K562 (cell line): ENCODE data around the gene GAL.

ENCODE experiments used
- BACH1 ChIP-seq: fragments of 200-800 bp; sonication (Bioruptor generic); IDR thresholded peaks from 2 replicates; pipeline ENCODE4 v1.6.1; 2016; ENCODE audit warnings: missing genetic modification characterization, missing compliant biosample characterization
- CTCF ChIP-seq, 3 experiments: IDR thresholded peaks in 2 of 3; conservative IDR thresholded peaks in 1 of 3; 2 replicates each; pipeline ENCODE4 v1.5.1; 2011 to 2012; ENCODE audit warnings: low read length in 3 of 3, mild to moderate bottlenecking in 3 of 3, control low read depth in 2 of 3, improper control_type of control experiment in 1 of 3, inconsistent platforms in 1 of 3, low read depth in 1 of 3, mixed read lengths in 1 of 3, moderate library complexity in 1 of 3; ENCODE audit not compliant: insufficient read depth in 2 of 3
- E2F4 ChIP-seq: sonication (generic); formaldehyde crosslinking; IDR thresholded peaks from 2 replicates; pipeline ENCODE4 v1.8.0; 2022; ENCODE audit warnings: mild to moderate bottlenecking, low read depth, missing genetic modification reagents
- PHF8 ChIP-seq: fragments of 200-600 bp; sonication (generic); IDR thresholded peaks from 2 replicates; pipeline ENCODE4 v1.6.1; 2012; ENCODE audit warnings: mixed run types, mild to moderate bottlenecking, inconsistent platforms, low read length, moderate library complexity, borderline replicate concordance
- TBL1XR1 ChIP-seq, 2 experiments: IDR thresholded peaks; 2 replicates each; pipeline ENCODE4 v1.6.1; 2012; ENCODE audit warnings: improper control_type of control experiment in 2 of 2, low read length in 2 of 2, mild to moderate bottlenecking in 1 of 2
- YY1 ChIP-seq, 3 experiments: IDR thresholded peaks; 2 replicates each; pipeline ENCODE4 v1.6.1; 2011; ENCODE audit warnings: low read length in 2 of 3, mild to moderate bottlenecking in 2 of 3, moderate library complexity in 2 of 3, borderline replicate concordance in 1 of 3, control low read depth in 1 of 3, low read depth in 1 of 3; ENCODE audit not compliant: insufficient read depth in 3 of 3, insufficient replicate concordance in 2 of 3, control insufficient read depth in 1 of 3, insufficient read length in 1 of 3; ENCODE audit errors: extremely low read depth in 1 of 3
- ZNF282 ChIP-seq: sonication (generic); formaldehyde crosslinking; IDR thresholded peaks from 2 replicates; pipeline ENCODE4 v1.8.1; 2023; ENCODE audit warnings: missing genetic modification reagents
- ZNF3 ChIP-seq: fragments of 250-450 bp; sonication (Bioruptor Pico); IDR thresholded peaks from 2 replicates; pipeline ENCODE4 v1.5.0; 2021; ENCODE audit warnings: mild to moderate bottlenecking, moderate library complexity

- TF ChIP-seq ZNF3 (CRISPR knock-in tag) = no peak
- no peak for TF ChIP-seq CTCF (IDR thresholded peaks at IDR 0.05 in 2 of 3, conservative IDR thresholded peaks at IDR 0.05 in 1 of 3; ENCODE audit: insufficient read depth in 2 of 3, low read depth in 1 of 3, low read length in 3 of 3)
- no peak for TF ChIP-seq ZNF282
- TF ChIP-seq TBL1XR1 (IDR thresholded peaks at IDR 0.05; ENCODE audit: low read length in 2 of 2) = no peak
- TF ChIP-seq E2F4 (CRISPR knock-in tag) = no peak
- TF ChIP-seq YY1 (IDR thresholded peaks at IDR 0.05; ENCODE audit: borderline replicate concordance in 1 of 3, control insufficient read depth in 1 of 3, extremely low read depth in 1 of 3, insufficient read depth in 3 of 3, insufficient read length in 1 of 3, insufficient replicate concordance in 2 of 3, low read depth in 1 of 3, low read length in 2 of 3) = no peak
- TF ChIP-seq PHF8 = no peak
- no peak for TF ChIP-seq BACH1 (tag)
Observed at GRCh38 chr11:68680541-68681231, 3.7 kb upstream of the GAL start.
